Endothelial cell of umbilical vein (primary cell): ENCODE measurements around the gene MED27. TPM values are rescaled to one million over a fixed set of nuclear protein-coding genes. Genes with fewer than 3 reads are reported as not detected.

Experiments
- BruUV-seq: library from RNA; stranded (reverse); fragments of 400-500 nt; replicated peaks from 2 replicates; lab custom pipeline; 2021; lab: Mats Ljungman, UMichigan
- CTCF ChIA-PET: fragments of 300-600, 350-600 bp; sonication (Branson Sonifier 250); formaldehyde crosslinking; loops from one replicate; lab custom pipeline; 2021; ENCODE audit warnings: antibody characterized with exemption, inconsistent platforms; lab: Charles Lee
- POLR2A ChIA-PET: fragments of 300-600, 350-600 bp; sonication (Branson Sonifier 250); formaldehyde crosslinking; loops from one replicate; lab custom pipeline; 2021; ENCODE audit warnings: antibody characterized with exemption, inconsistent platforms; lab: Charles Lee
- DNase-seq: peaks from one replicate; pipeline ENCODE4 v3.0.0-alpha.2; 2011; ENCODE audit warnings: low read depth, low spot score
- FAIRE-seq: peaks from 2 replicates; lab custom pipeline; 2011; peaks lifted over from hg19 to GRCh38; lab: Jason Lieb, UNC
- H2AFZ ChIP-seq: 2 replicates; pipeline ENCODE4 v1.6.0; 2012; ENCODE audit warnings: low read depth, low read length, control low read depth, inconsistent platforms
- H3K27ac ChIP-seq: 2 replicates; pipeline ENCODE4 v1.5.1; 2011; ENCODE audit warnings: low read depth, mild to moderate bottlenecking, control low read depth, low read length, moderate library complexity; ENCODE audit not compliant: insufficient read depth
- H3K27me3 ChIP-seq, 2 experiments: 2 replicates each; pipeline versions ENCODE4 v1.6.0 to v1.6.1; 2011; ENCODE audit warnings: low read length in 2 of 2, mixed read lengths in 1 of 2; ENCODE audit not compliant: control insufficient read depth in 2 of 2, insufficient read depth in 2 of 2
- H3K36me3 ChIP-seq, 2 experiments: 2 replicates in 1 of 2; 3 replicates in 1 of 2; pipeline ENCODE4 v1.5.1; 2011; ENCODE audit warnings: low read length in 2 of 2, mild to moderate bottlenecking in 1 of 2, moderate library complexity in 1 of 2; ENCODE audit not compliant: control insufficient read depth in 2 of 2, insufficient read depth in 2 of 2; ENCODE audit errors: extremely low read depth in 1 of 2
- H3K4me1 ChIP-seq: 3 replicates; pipeline ENCODE4 v1.5.1; 2011; ENCODE audit warnings: mild to moderate bottlenecking, low read length; ENCODE audit not compliant: control insufficient read depth, insufficient read depth; ENCODE audit errors: extremely low read depth
- H3K4me2 ChIP-seq: 2 replicates; pipeline ENCODE4 v1.6.1; 2011; ENCODE audit warnings: low read length, control low read depth, mixed read lengths; ENCODE audit not compliant: insufficient read depth
- H3K4me3 ChIP-seq, 3 experiments: fragments of 200-600 bp in 1 of 3; sonication (generic), shearing (Covaris generic) in 1 of 3; replicated peaks in 1 of 3; 2 replicates each; pipeline ENCODE4 v1.5.1; 2011 to 2016; ENCODE audit warnings: control low read depth in 3 of 3, low read length in 3 of 3, mild to moderate bottlenecking in 2 of 3, inconsistent platforms in 1 of 3, low read depth in 1 of 3, moderate library complexity in 1 of 3; ENCODE audit not compliant: insufficient read depth in 1 of 3
- H3K79me2 ChIP-seq: 2 replicates; pipeline ENCODE4 v1.6.0; 2012; ENCODE audit warnings: low read length, inconsistent platforms; ENCODE audit not compliant: control insufficient read depth, insufficient read depth
- H3K9ac ChIP-seq: replicated peaks from 2 replicates; pipeline ENCODE3; 2011; ENCODE audit warnings: low read length, control low read depth; ENCODE audit not compliant: insufficient read depth; ENCODE audit errors: extremely low read depth
- H3K9me1 ChIP-seq: replicated peaks from 3 replicates; pipeline ENCODE4 v1.6.0; 2011; ENCODE audit warnings: mild to moderate bottlenecking, low read length; ENCODE audit not compliant: control insufficient read depth, insufficient read depth; ENCODE audit errors: extremely low read depth
- H3K9me3 ChIP-seq: replicated peaks from 2 replicates; pipeline ENCODE4 v1.5.1; 2012; ENCODE audit warnings: low read length, inconsistent platforms; ENCODE audit not compliant: control insufficient read depth, insufficient read depth
- H4K20me1 ChIP-seq: replicated peaks from 2 replicates; pipeline ENCODE3; 2011; ENCODE audit warnings: mild to moderate bottlenecking, low read length; ENCODE audit not compliant: control insufficient read depth, insufficient read depth; ENCODE audit errors: extremely low read depth
- FOS ChIP-seq: IDR thresholded peaks from 2 replicates; pipeline ENCODE4 v1.6.1; 2011; ENCODE audit warnings: mild to moderate bottlenecking, low read length, moderate library complexity, borderline replicate concordance; ENCODE audit not compliant: insufficient read depth
- GATA2 ChIP-seq: IDR thresholded peaks from 2 replicates; pipeline ENCODE4 v1.7.0; 2011; ENCODE audit warnings: low read depth, mild to moderate bottlenecking, moderate library complexity, mixed read lengths, low read length; ENCODE audit not compliant: insufficient read length, insufficient read depth
- JUN ChIP-seq: IDR thresholded peaks from 2 replicates; pipeline ENCODE4 v1.6.1; 2011; ENCODE audit warnings: borderline replicate concordance, low read depth; ENCODE audit not compliant: insufficient read length, insufficient read depth
- MYC ChIP-seq: IDR thresholded peaks from one replicate; pipeline ENCODE4 v1.6.1; 2011; ENCODE audit warnings: mild to moderate bottlenecking, low read depth, low read length
- POLR2A ChIP-seq: IDR thresholded peaks from 2 replicates; pipeline ENCODE4 v1.6.1; 2012; ENCODE audit warnings: low read depth, mild to moderate bottlenecking, control low read depth, low read length
- POLR2AphosphoS5 ChIP-seq: IDR thresholded peaks from 2 replicates; pipeline ENCODE4 v1.6.1; 2012; ENCODE audit warnings: low read depth, mild to moderate bottlenecking, control low read depth, low read length, moderate library complexity; ENCODE audit not compliant: insufficient read depth
- dilution Hi-C: fragments of 300-500 bp; cut with MboI; formaldehyde crosslinking; loops from one replicate; pipeline ENCODE4 v1.15.0; 2019; ENCODE audit warnings: low sequenced_read_pairs; ENCODE audit not compliant: extremely low pct_ligation_motif_present
- intact Hi-C: fragments of 100-400 bp; cut with micrococcal nuclease; formaldehyde crosslinking; loops from one replicate; pipeline ENCODE4 v1.10.0; 2022
- polyA plus RNA-seq, 4 experiments: library from polyadenylated mRNA; depleted of rRNA in 3 of 4; stranded (reverse) in 3 of 4; unstranded in 1 of 4; fragments of >200 nt; gene quantifications; 2 replicates each; pipeline versions ENCODE4 v1.2.1 to v1.2.3, GENCODE V29; 2011 to 2012; ENCODE audit warnings: missing spikeins in 1 of 4
- total RNA-seq: library from RNA; stranded (reverse); gene quantifications from 2 replicates; pipeline ENCODE4 v1.2.3, GENCODE V29; 2021
- TF ChIP-seq, protein P1 (sequence below): IDR thresholded peaks from 2 replicates; pipeline ENCODE4 v1.6.1; 2011; ENCODE audit not compliant: insufficient read depth, insufficient read length
- TF ChIP-seq, protein P2 (sequence below), 2 donors: IDR thresholded peaks; 1 replicate in 1 of 2; 2 replicates in 1 of 2; pipeline ENCODE4 v1.5.1; 2011; ENCODE audit warnings: low read length in 2 of 2, mild to moderate bottlenecking in 2 of 2, moderate library complexity in 2 of 2, control low read depth in 1 of 2, inconsistent platforms in 1 of 2, low read depth in 1 of 2; ENCODE audit not compliant: insufficient read depth in 1 of 2; ENCODE audit errors: extremely low read depth in 1 of 2

The MED27 gene
- total and polyA plus RNA-seq, 2 donors (not counting 3 experiments of a cell fraction or from before 2014, with no cell fraction given): 27.9 to 47.8 TPM

DNA sequence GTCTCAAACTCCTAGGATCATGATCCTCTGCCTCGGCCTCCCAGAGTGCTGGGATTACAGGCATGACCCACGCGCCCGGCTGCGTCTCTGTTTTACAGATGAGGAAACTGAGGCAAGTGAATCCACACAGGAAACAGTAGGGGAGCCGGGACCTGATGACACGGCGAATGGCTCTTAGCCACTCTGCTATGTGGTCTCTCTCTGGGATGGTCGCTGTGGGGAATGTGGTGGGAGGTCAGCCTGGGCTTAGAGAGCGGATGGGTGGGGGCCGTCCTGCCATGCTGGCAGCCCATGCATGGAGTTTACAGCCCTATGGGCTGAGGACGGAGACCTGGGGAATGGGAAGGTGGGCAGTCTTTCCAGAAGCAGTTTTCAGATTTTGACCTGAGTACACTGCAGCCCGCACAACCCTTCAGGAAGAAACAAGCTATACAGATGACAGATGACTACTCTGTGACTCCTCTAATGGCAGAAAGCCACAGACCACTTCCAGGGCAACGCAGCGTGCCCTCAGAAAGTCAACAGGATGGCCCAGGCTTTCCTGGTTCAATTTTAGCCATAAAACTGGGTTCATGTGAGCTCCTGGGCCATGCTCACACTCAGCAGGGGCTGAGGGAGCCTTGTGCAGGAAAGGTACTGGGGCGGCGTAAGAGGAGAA is 203.7 kb downstream of the MED27 start:
- no peaks in the 10 kb centered on the region for H3K27me3 ChIP-seq
- H3K36me3 ChIP-seq: no peaks in the 10 kb centered on the region
- POLR2A ChIA-PET: interaction anchor here (0.6 kb wide), 1 partner anchor 257 kb away, joined by 3 read pairs; no protein-coding TSS in a partner anchor
- TF ChIP-seq FOS (peak; percentile 64), MYC (no peak), POLR2AphosphoS5 (peak; percentile 40)
- H3K9me3 ChIP-seq: no peaks in the 10 kb centered on the region
- H3K79me2 ChIP-seq: no peaks in the 10 kb centered on the region
- BruUV-seq: no TSS peak
- no peaks in the 10 kb centered on the region for H3K9me1 ChIP-seq
- no peak overlapping the region for H3K4me2 ChIP-seq
- DNase-seq: no peak
- H3K27ac ChIP-seq: no peak overlapping the region
- no peak overlapping the region for H3K4me3 ChIP-seq
- H4K20me1 ChIP-seq: no peaks in the 10 kb centered on the region
- no peak overlapping the region for H2AFZ ChIP-seq
- dilution Hi-C loops (no loop called here), intact Hi-C loops (no loop called here)
- no peak for FAIRE-seq
- H3K9ac ChIP-seq: no peak overlapping the region
- peaks cover 6% of the 10 kb centered on the region for H3K4me1 ChIP-seq
- CTCF ChIA-PET: interaction anchor here (1.7 kb wide), 1 partner anchor 294 kb away, joined by 4 read pairs; no protein-coding TSS in a partner anchor

DNA sequence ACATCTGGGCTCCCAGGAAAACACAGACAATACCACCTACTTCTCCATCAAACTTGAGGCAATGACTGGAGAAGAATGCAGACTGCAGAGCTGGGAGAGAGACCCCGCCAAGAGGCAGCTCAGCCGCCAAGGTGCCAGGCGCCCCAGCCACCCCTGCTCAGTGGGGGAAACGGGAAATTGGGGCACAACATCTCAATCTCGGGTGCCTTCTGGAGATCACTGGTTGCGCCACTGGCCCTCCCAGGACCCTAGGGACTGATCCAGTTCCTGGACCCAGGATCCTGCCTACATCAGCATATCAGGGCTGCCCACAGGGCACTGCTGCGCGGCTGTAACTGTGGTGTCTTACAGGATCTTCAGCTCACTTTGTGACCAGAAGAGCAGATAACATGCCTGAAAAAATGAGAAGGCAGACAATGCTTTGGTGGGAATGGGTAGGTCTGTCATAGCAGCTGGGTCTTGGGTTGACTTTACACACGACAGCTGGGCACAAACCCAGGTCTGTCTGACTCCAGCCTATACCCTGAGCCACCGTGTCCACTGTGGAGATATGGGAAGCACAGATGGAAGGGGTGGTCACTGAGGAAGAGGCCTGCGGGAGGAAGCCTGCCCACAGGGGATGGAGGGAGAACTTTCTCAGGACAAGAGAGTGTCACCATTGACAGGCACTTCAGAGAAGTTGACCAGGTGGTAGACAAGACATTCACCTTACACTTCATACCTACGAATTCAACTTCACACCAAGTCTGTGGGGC is 204.6 kb downstream of the MED27 start:
- Histone ChIP-seq H3K4me1 (peaks cover 4% of the 10 kb centered on the region), H4K20me1 (no peaks in the 10 kb centered on the region), H3K36me3 (no peaks in the 10 kb centered on the region), H3K27ac (no peak overlapping the region), H3K9me3 (no peaks in the 10 kb centered on the region), H3K4me3 (no peak overlapping the region), H2AFZ (no peak overlapping the region), H3K79me2 (no peaks in the 10 kb centered on the region), H3K9ac (no peak overlapping the region), H3K9me1 (no peaks in the 10 kb centered on the region), H3K4me2 (no peak overlapping the region), H3K27me3 (no peaks in the 10 kb centered on the region)
- FAIRE-seq (no peak), DNase-seq (no peak)
- intact Hi-C loops: no loop called here
- BruUV-seq: no TSS peak
- ChIA-PET CTCF (interaction anchor here (1.7 kb wide), 1 partner anchor 295 kb away, joined by 4 read pairs; no protein-coding TSS in a partner anchor), POLR2A (no interaction called here)
- TF ChIP-seq MYC: no peak
- TF ChIP-seq, protein P1, sequence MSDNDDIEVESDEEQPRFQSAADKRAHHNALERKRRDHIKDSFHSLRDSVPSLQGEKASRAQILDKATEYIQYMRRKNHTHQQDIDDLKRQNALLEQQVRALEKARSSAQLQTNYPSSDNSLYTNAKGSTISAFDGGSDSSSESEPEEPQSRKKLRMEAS: no peak
- no peak for TF ChIP-seq JUN
- no peak for TF ChIP-seq GATA2
- TF ChIP-seq, protein P2, sequence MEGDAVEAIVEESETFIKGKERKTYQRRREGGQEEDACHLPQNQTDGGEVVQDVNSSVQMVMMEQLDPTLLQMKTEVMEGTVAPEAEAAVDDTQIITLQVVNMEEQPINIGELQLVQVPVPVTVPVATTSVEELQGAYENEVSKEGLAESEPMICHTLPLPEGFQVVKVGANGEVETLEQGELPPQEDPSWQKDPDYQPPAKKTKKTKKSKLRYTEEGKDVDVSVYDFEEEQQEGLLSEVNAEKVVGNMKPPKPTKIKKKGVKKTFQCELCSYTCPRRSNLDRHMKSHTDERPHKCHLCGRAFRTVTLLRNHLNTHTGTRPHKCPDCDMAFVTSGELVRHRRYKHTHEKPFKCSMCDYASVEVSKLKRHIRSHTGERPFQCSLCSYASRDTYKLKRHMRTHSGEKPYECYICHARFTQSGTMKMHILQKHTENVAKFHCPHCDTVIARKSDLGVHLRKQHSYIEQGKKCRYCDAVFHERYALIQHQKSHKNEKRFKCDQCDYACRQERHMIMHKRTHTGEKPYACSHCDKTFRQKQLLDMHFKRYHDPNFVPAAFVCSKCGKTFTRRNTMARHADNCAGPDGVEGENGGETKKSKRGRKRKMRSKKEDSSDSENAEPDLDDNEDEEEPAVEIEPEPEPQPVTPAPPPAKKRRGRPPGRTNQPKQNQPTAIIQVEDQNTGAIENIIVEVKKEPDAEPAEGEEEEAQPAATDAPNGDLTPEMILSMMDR (IDR thresholded peaks at IDR 0.05; ENCODE audit: extremely low read depth in 1 of 2, insufficient read depth in 1 of 2, low read depth in 1 of 2, low read length in 2 of 2): no peak
- no peak for TF ChIP-seq POLR2A
- dilution Hi-C loops: no loop called here
